GM23248 (cell line): Measurements from ENCODE around the gene HEPACAM. TPM values are rescaled to one million over a fixed set of nuclear protein-coding genes. Genes with fewer than 3 reads are reported as not detected.

Experiments used
- DNase-seq: peaks from one replicate; pipeline ENCODE4 v3.0.0-alpha.2; 2015
- H2AFZ ChIP-seq: fragments of 200-600 bp; sonication (generic); 2 replicates; pipeline ENCODE4 v1.6.1; 2016; ENCODE audit warnings: antibody characterized with exemption
- H3F3A ChIP-seq: fragments of 200-600 bp; sonication (generic); 2 replicates; pipeline ENCODE4 v1.6.1; 2016; ENCODE audit warnings: mild to moderate bottlenecking, antibody characterized with exemption, mixed run types; ENCODE audit not compliant: insufficient read depth
- H3K27ac ChIP-seq: fragments of 200-600 bp; sonication (generic); 2 replicates; pipeline ENCODE4 v1.5.1; 2016; ENCODE audit warnings: mild to moderate bottlenecking
- H3K27me3 ChIP-seq: fragments of 200-600 bp; sonication (generic); replicated peaks from 2 replicates; pipeline ENCODE4 v1.6.1; 2016; ENCODE audit warnings: mild to moderate bottlenecking; ENCODE audit not compliant: insufficient read depth
- H3K36me3 ChIP-seq: fragments of 200-600 bp; sonication (generic); 2 replicates; pipeline ENCODE4 v1.6.1; 2016; ENCODE audit warnings: low read depth, mild to moderate bottlenecking
- H3K4me1 ChIP-seq: fragments of 200-600 bp; sonication (generic); 2 replicates; pipeline ENCODE4 v1.6.1; 2016; ENCODE audit warnings: mild to moderate bottlenecking; ENCODE audit not compliant: insufficient read depth
- H3K4me2 ChIP-seq: fragments of 200-600 bp; sonication (generic); one replicate; pipeline ENCODE4 v1.6.1; 2016; ENCODE audit warnings: mild to moderate bottlenecking; ENCODE audit not compliant: unreplicated experiment
- H3K4me3 ChIP-seq: fragments of 200-600 bp; sonication (generic); 2 replicates; pipeline ENCODE4 v1.5.1; 2016; ENCODE audit warnings: mild to moderate bottlenecking
- H3K79me2 ChIP-seq: fragments of 200-600 bp; sonication (generic); 2 replicates; pipeline ENCODE4 v1.6.1; 2016; ENCODE audit warnings: mild to moderate bottlenecking; ENCODE audit not compliant: insufficient read depth
- H3K9ac ChIP-seq: fragments of 200-600 bp; sonication (generic); 2 replicates; pipeline ENCODE4 v1.6.1; 2016; ENCODE audit warnings: mild to moderate bottlenecking
- H3K9me2 ChIP-seq: fragments of 200-600 bp; sonication (generic); 2 replicates; pipeline ENCODE4 v1.6.1; 2016; ENCODE audit warnings: mixed run types, mild to moderate bottlenecking, moderate library complexity; ENCODE audit not compliant: insufficient read depth
- H3K9me3 ChIP-seq: fragments of 200-600 bp; sonication (generic); one replicate; pipeline ENCODE4 v1.6.1; 2017; ENCODE audit warnings: low read depth
- H4K20me1 ChIP-seq: fragments of 200-600 bp; sonication (generic); 2 replicates; pipeline ENCODE4 v1.6.0; 2016; ENCODE audit not compliant: insufficient read depth
- EZH2 ChIP-seq: fragments of 200-600 bp; sonication (generic); IDR thresholded peaks from 2 replicates; pipeline ENCODE4 v1.6.1; 2018; ENCODE audit warnings: antibody characterized with exemption, mild to moderate bottlenecking; ENCODE audit not compliant: insufficient read depth, poor library complexity, severe bottlenecking
- EZH2phosphoT487 ChIP-seq: fragments of 200-600 bp; sonication (generic); IDR thresholded peaks from 2 replicates; pipeline ENCODE4 v1.6.1; 2018; ENCODE audit warnings: antibody characterized with exemption, moderate library complexity, mild to moderate bottlenecking, low read depth; ENCODE audit not compliant: insufficient read depth
- WGBS, 2 experiments: methylation state at CpG; one replicate each; pipeline ENCODE4 v1.1.6; 2015 to 2017; ENCODE audit warnings: low lambda C conversion rate in 2 of 2, low coverage in 1 of 2; ENCODE audit errors: missing lambda C conversion rate in 2 of 2; 5-methylcytosine and 5-hydroxymethylcytosine counted together
- in situ Hi-C: fragments of 300-500 bp; cut with MboI; formaldehyde crosslinking; loops from 2 replicates; pipeline ENCODE4 v1.15.0; 2020
- polyA plus RNA-seq: library from polyadenylated mRNA; unstranded; fragments of >200 nt; fragmentation: Nextera tagmentation; extraction: Ambion mirVana; gene quantifications from 2 replicates; pipeline ENCODE4 v1.2.1, GENCODE V29; 2016
- total RNA-seq: library from RNA; depleted of rRNA; stranded (reverse); fragments of >200 nt; shearing (Covaris generic); gene quantifications from 2 replicates; pipeline ENCODE4 v1.2.3, GENCODE V29; 2014

Gene HEPACAM
- total and polyA plus RNA-seq, 2 experiments from 2014 or later, result not detected

DNA sequence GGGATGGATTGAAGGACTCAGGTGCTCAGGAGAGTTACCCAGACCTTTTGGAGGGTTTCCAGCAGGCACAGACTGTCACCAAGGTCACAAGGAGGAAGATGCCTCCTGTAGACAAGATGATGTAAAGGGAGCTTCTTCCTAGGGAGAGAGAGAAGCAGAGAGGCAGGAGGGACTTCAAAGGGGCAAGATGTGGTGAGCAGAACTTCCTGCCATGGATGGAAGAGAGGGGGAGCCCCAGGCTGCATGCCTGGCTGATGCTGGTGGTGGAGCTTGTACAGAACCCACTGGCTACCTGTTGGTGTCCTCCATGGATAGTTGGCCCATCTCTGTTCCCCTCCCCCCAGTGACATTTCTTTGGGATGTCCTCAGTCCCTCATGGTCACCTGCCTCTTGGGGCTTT is 12.6 kb downstream of the HEPACAM start:
- H2AFZ ChIP-seq, result no peak overlapping the region
- H3K9me2 ChIP-seq, result no peaks in the 10 kb centered on the region
- no peaks in the 10 kb centered on the region for H3K4me1 ChIP-seq
- no peak overlapping the region for H3K9ac ChIP-seq
- no peak overlapping the region for H3K4me3 ChIP-seq
- H3K4me2 ChIP-seq, result no peak overlapping the region
- H3K27me3 ChIP-seq, result no peaks in the 10 kb centered on the region
- H3K79me2 ChIP-seq, result no peaks in the 10 kb centered on the region
- no peak for TF ChIP-seq EZH2phosphoT487
- TF ChIP-seq EZH2, result no peak
- no peaks in the 10 kb centered on the region for H4K20me1 ChIP-seq
- no peaks in the 10 kb centered on the region for H3K9me3 ChIP-seq
- in situ Hi-C loops, result no loop called here
- H3K36me3 ChIP-seq, result no peaks in the 10 kb centered on the region
- no peak overlapping the region for H3K27ac ChIP-seq
- no peaks in the 10 kb centered on the region for H3F3A ChIP-seq
- no peak for DNase-seq

DNA sequence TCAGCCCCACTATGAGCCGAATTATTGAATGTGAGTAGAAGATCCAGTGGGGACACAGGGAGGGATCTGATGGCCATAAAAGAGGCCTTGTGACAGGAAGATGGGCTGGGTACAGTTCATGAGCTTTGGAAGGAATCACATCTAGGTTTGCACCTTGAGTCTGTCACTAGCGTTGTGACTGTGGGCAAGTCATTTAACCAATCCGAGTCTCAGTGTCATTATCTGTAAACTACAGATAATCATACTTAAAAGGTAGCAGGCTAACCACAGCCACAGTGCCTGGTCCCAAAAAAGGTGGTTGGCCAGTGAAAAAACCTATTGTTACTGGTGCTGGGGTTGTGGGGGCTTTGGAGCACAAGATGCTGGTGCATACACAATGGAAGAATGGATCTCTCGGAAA is 13.0 kb downstream of the HEPACAM start:
- no peaks in the 10 kb centered on the region for H3K9me3 ChIP-seq
- H3F3A ChIP-seq, result no peaks in the 10 kb centered on the region
- no peak overlapping the region for H3K4me3 ChIP-seq
- H3K36me3 ChIP-seq, result no peaks in the 10 kb centered on the region
- H3K27ac ChIP-seq, result no peak overlapping the region
- H2AFZ ChIP-seq, result no peak overlapping the region
- WGBS, 2 experiments, result 95 to 96% methylated on average over 4 of the region's 4 CpGs
- no peaks in the 10 kb centered on the region for H3K79me2 ChIP-seq
- H3K9me2 ChIP-seq, result no peaks in the 10 kb centered on the region
- TF ChIP-seq EZH2 (no peak), EZH2phosphoT487 (no peak)
- H3K27me3 ChIP-seq, result no peaks in the 10 kb centered on the region
- in situ Hi-C loops, result no loop called here
- H3K4me2 ChIP-seq, result no peak overlapping the region
- no peaks in the 10 kb centered on the region for H3K4me1 ChIP-seq
- no peaks in the 10 kb centered on the region for H4K20me1 ChIP-seq
- DNase-seq, result no peak
- H3K9ac ChIP-seq, result no peak overlapping the region

DNA sequence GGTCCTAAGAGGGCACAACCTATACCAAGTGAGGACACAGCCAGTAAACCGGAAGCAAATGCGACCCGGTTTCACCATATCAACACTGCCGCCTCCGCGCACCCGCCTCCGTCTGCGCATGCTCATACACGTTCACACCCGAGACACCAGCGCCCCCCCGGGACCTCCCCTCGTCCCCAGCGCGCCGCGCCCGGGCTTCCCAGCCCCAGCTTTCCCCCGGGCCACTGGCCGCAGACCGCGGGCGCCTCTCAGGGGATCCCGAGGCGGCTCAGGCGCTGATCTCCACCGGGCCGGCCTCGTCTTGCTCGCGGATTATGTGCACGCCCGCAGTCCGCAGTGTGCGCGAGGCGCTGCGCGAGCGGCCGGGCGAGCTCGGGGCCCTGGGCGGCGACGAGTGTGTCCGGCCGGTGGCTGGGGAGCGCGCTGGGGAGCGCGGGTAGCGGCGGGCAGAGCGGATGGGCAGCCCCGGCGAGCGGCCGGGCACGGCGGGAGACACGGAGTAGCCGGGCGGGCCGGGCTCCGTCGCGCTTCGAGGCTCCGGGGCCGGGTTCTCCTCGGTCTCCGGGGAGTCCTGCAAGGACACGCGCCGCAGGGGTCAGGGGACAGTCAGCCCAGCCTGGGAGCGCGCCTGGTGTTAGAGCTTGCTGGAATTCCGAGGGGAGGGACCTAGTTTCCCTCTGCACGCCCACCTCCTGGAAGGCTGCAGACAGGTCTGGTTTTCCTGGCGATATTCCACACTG is 14.8 kb downstream of the HEPACAM start:
- Histone ChIP-seq H2AFZ (peak overlapping the region; percentile 91), H3K79me2 (no peaks in the 10 kb centered on the region), H3K27me3 (no peaks in the 10 kb centered on the region), H3K9me3 (no peaks in the 10 kb centered on the region), H3K27ac (no peak overlapping the region), H3K9me2 (no peaks in the 10 kb centered on the region), H3K4me1 (no peaks in the 10 kb centered on the region; the same call in 1 of the 2 replicates), H3K9ac (peak overlapping the region; percentile 61; the same call in 1 of the 2 replicates), H4K20me1 (no peaks in the 10 kb centered on the region), H3K4me2 (peak overlapping the region; percentile 65), H3K36me3 (no peaks in the 10 kb centered on the region), H3K4me3 (peak overlapping the region; percentile 66), H3F3A (no peaks in the 10 kb centered on the region)
- peak; percentile 70 for DNase-seq
- WGBS, 2 experiments, result 9 to 13% methylated on average over 38 to 58 of the region's 82 CpGs
- TF ChIP-seq EZH2, result no peak
- no peak for TF ChIP-seq EZH2phosphoT487
- in situ Hi-C loops, result no loop called here

GRCh38 chr11:124920356-124920755 is 15.5 kb downstream of the HEPACAM start:
- Histone ChIP-seq H3K4me3 (peak overlapping the region; percentile 66; the same call in 1 of the 2 replicates), H4K20me1 (no peaks in the 10 kb centered on the region), H3K9me2 (no peaks in the 10 kb centered on the region), H3K36me3 (no peaks in the 10 kb centered on the region), H3K27me3 (no peaks in the 10 kb centered on the region), H3F3A (peaks cover 4% of the 10 kb centered on the region; the same call in 1 of the 2 replicates), H2AFZ (peak overlapping the region; percentile 91), H3K9ac (no peak overlapping the region), H3K4me2 (peak overlapping the region; percentile 65), H3K79me2 (no peaks in the 10 kb centered on the region), H3K9me3 (no peaks in the 10 kb centered on the region), H3K27ac (no peak overlapping the region), H3K4me1 (no peaks in the 10 kb centered on the region; the same call in 1 of the 2 replicates)
- in situ Hi-C loops, result no loop called here
- no peak for DNase-seq
- TF ChIP-seq EZH2phosphoT487 (no peak), EZH2 (no peak)
- WGBS, 2 experiments, result 93 to 95% methylated on average over 5 of the region's 5 CpGs
